Chondrocyte (in vitro differentiated cells): ENCODE results near the gene SNED1. TPM values are rescaled to one million over a fixed set of nuclear protein-coding genes. Genes with fewer than 3 reads are reported as not detected.

Experiments used
- DNase-seq: peaks from one replicate; pipeline ENCODE4 v3.0.0; 2021; ENCODE audit warnings: mixed read lengths, low spot score
- H3K27ac Mint-ChIP-seq: one replicate; pipeline ENCODE4 v1.8.0; 2021; ENCODE audit warnings: mild to moderate bottlenecking, moderate library complexity, mixed read lengths; ENCODE audit not compliant: unreplicated experiment
- H3K27me3 Mint-ChIP-seq: 2 replicates; pipeline ENCODE4 v1.8.0; 2021; ENCODE audit warnings: low read depth, mixed read lengths
- H3K36me3 Mint-ChIP-seq: 2 replicates; pipeline ENCODE4 v1.8.0; 2021; ENCODE audit warnings: low read depth, mixed read lengths
- H3K4me1 Mint-ChIP-seq: 2 replicates; pipeline ENCODE4 v1.8.0; 2021; ENCODE audit warnings: low read depth, mild to moderate bottlenecking, mixed read lengths
- H3K4me3 Mint-ChIP-seq: one replicate; pipeline ENCODE4 v1.8.0; 2021; ENCODE audit warnings: mild to moderate bottlenecking, moderate library complexity, mixed read lengths; ENCODE audit not compliant: unreplicated experiment
- H3K9me3 Mint-ChIP-seq: 2 replicates; pipeline ENCODE4 v1.8.0; 2021; ENCODE audit warnings: low read depth, mixed read lengths
- total RNA-seq: library from RNA; stranded (reverse); gene quantifications from 3 replicates; pipeline ENCODE4 v1.2.1, GENCODE V29; 2021
- TF ChIP-seq, protein P1 (sequence below): fragments of 200-600 bp; sonication (generic); IDR thresholded peaks from 2 replicates; pipeline ENCODE4 v1.5.0; 2021; ENCODE audit warnings: antibody characterized with exemption, mild to moderate bottlenecking, moderate library complexity

The SNED1 gene
- total RNA-seq, 1 donor from 2014 or later = 1.9 TPM

GRCh38 chr2:240962300-240963064, 35.9 kb upstream of the SNED1 start:
- TF ChIP-seq, protein P1, sequence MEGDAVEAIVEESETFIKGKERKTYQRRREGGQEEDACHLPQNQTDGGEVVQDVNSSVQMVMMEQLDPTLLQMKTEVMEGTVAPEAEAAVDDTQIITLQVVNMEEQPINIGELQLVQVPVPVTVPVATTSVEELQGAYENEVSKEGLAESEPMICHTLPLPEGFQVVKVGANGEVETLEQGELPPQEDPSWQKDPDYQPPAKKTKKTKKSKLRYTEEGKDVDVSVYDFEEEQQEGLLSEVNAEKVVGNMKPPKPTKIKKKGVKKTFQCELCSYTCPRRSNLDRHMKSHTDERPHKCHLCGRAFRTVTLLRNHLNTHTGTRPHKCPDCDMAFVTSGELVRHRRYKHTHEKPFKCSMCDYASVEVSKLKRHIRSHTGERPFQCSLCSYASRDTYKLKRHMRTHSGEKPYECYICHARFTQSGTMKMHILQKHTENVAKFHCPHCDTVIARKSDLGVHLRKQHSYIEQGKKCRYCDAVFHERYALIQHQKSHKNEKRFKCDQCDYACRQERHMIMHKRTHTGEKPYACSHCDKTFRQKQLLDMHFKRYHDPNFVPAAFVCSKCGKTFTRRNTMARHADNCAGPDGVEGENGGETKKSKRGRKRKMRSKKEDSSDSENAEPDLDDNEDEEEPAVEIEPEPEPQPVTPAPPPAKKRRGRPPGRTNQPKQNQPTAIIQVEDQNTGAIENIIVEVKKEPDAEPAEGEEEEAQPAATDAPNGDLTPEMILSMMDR = no peak
- Mint-ChIP-seq H3K9me3 (no peaks in the 10 kb centered on the region), H3K27me3 (peaks cover 11% of the 10 kb centered on the region), H3K27ac (no peak overlapping the region), H3K4me1 (peaks cover 13% of the 10 kb centered on the region), H3K4me3 (no peak overlapping the region), H3K36me3 (no peaks in the 10 kb centered on the region)
- peak; percentile 84 for DNase-seq

DNA sequence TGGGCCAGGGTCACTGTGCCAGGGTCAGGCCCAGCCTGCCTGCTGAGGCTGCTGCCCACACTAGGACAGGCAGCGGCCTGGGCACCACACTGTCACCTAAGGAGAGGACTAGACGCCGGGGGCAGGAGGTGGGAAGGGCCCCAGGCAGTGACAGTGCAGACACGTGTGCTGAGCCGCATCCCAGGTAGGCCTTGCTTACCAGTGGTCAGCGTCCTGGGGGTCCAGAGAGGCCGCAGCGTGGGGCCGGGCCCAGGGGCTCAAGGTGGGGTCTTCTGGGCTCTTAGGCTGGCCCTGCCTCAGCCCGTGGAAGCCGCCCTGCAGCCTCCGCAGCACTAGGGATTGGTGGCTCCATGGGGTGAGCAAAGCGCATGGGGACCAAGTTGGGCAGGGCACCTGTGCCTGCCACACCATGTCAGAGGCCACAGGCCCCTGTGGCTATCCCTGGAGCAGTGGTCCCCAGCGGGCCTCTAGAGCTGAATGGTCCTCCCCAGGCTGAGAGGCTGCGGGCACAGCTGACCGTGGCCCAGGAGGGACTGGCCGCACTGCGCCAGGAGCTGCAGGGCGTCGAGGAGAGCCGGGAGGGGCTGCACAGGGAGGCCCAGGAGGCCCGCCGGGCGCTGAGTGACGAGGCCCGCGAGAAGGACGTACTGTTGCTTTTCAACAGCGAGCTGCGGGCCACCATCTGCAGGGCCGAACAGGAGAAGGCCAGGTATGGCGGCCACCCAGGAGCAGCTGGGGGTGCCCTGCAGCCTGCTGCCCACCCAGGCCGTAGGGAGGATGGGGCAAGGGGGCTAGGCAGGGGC, 35.2 kb upstream of the SNED1 start:
- Mint-ChIP-seq H3K27me3 (peaks cover 11% of the 10 kb centered on the region), H3K9me3 (no peaks in the 10 kb centered on the region), H3K27ac (no peak overlapping the region), H3K4me3 (no peak overlapping the region), H3K4me1 (peaks cover 13% of the 10 kb centered on the region), H3K36me3 (no peaks in the 10 kb centered on the region)
- TF ChIP-seq, protein P1 = no peak
- DNase-seq = no peak

DNA sequence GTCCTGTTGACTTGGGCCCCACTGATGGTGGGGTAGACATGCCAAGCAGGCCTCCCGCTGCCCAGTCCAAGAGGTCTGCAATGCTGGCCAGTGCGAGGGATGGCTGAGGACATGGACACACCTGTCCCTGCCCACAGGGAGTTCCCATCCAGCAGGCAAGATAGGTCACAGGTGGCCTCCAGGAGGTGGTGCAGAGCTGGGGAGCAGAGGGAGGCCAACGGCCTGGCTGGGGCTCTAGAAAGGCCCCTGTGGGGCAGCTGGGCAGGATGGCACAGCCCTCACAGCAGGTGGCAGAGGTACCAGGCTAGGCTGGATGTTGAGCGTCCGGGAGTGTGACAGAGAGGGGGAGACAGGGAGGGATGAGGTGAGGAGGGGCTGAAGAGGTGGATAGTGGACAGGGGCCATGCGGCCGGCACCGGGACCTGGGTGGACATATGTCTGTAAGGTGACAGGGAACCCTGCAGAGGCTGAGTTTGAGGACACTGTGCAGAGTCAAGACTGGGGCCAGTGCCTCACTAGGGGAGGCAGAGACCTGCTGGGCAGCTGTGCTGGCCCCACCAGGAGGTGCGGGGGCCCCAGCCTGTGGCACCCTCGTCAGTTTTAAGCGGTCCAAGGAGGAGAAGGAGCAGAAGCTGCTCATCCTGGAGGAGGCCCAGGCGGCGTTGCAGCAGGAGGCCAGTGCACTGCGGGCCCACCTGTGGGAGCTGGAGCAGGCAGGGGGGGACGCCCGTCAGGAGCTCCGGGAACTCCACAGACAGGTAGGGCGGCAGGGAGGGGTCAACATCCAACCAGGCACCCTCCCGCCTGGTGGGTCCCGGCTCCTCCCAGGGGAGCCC, 34.3 kb upstream of the SNED1 start:
- DNase-seq = peak; percentile 91
- TF ChIP-seq, protein P1 = no peak
- no peak overlapping the region for H3K4me3 Mint-ChIP-seq
- peaks cover 13% of the 10 kb centered on the region for H3K4me1 Mint-ChIP-seq
- H3K9me3 Mint-ChIP-seq = no peaks in the 10 kb centered on the region
- H3K27me3 Mint-ChIP-seq = peaks cover 11% of the 10 kb centered on the region
- peak overlapping the region; percentile 12 for H3K27ac Mint-ChIP-seq
- H3K36me3 Mint-ChIP-seq = no peaks in the 10 kb centered on the region

- peaks cover 13% of the 10 kb centered on the region for H3K4me1 Mint-ChIP-seq
- H3K9me3 Mint-ChIP-seq = no peaks in the 10 kb centered on the region
- TF ChIP-seq, protein P1 = no peak
- DNase-seq = peak; percentile 88
- H3K27me3 Mint-ChIP-seq = peaks cover 5% of the 10 kb centered on the region
- H3K27ac Mint-ChIP-seq = no peak overlapping the region
- no peak overlapping the region for H3K4me3 Mint-ChIP-seq
- no peaks in the 10 kb centered on the region for H3K36me3 Mint-ChIP-seq
Observed at GRCh38 chr2:240964704-240965295, 33.6 kb upstream of the SNED1 start.
